PC-3 (cell line): ENCODE results near the gene ATL2.
"Not testable (repeated sequence)": the region's sequence is repeated elsewhere in the genome, so short reads cannot be mapped to it uniquely, and the experiment has no call there.

Experiments
- CTCF ChIP-seq: fragments of 300-600 bp; sonication (generic); conservative IDR thresholded peaks from 2 replicates; pipeline ENCODE4 v1.5.1; 2017; ENCODE audit warnings: antibody characterized with exemption, low read depth, mild to moderate bottlenecking, low read length
- EZH2 ChIP-seq: fragments of 300-600 bp; sonication (generic); IDR thresholded peaks from one replicate; pipeline ENCODE4 v1.6.1; 2017; ENCODE audit warnings: antibody characterized with exemption, mild to moderate bottlenecking, low read length; ENCODE audit not compliant: unreplicated experiment

- TF ChIP-seq CTCF, EZH2: not testable (repeated sequence)
These were observed 99.0 kb downstream of the ATL2 start for GRCh38 chr2:38278117-38278438.
